Measurements from ENCODE around the gene CFAP74. TPM values are rescaled to one million over a fixed set of nuclear protein-coding genes. Genes with fewer than 3 reads are reported as not detected.
A peak's percentile ranks its signal among the peaks of the same experiment; 100 is the strongest.

Gene CFAP74
- total and polyA plus RNA-seq, 11 donors, result 0.03 to 0.33 (median 0.07) TPM; not detected in 8

DNA sequence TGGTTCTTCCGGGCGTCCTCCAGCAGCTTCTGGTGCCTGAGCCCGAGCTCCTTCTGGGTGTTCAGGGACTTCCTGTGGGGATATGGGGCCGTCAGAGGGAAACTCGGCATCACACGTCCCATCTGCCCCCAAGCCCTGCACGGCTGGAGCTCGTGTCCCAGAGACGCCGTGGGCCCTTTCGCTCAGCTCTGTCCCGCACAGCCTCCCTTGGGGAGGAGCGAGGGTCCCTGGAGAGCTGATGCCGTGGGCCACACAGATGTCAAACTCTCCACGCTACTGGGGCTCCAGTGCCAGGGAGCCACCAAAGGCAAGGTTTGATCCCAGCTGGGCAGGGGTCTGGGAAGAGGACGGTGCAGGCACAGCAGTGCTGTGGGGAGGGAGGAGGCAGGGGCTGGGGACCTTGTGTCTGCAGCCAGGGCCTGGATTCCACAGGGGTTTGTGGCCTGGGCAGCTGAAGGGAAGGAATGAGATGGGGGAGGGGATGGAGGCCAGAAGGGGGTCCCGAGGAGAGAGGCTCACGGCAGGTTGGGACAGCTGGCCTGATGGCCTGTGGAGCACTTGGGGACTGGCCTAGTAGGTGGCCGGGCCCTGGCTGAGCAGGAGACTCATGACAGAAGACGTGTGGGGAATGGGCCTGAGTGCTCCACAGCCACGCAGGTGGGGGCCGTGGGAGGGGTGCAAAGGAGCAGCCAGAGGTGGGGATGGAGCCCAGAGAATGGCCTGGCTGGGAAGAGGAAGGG lies 30.4 kb downstream of the CFAP74 start:
- Histone ChIP-seq H3K27ac (no peak overlapping the region), H3K9me3 (no peaks in the 10 kb centered on the region), H3K4me1 (no peaks in the 10 kb centered on the region), H3K4me3 (no peak overlapping the region), H3K36me3 (no peaks in the 10 kb centered on the region), H3K27me3 (peaks cover 0 to 29% (median 6%) of the 10 kb centered on the region in 9 donors)
- ATAC-seq (no peak), DNase-seq (peak in 1 of 5 donors; percentile 55)
- 64 to 66% (median 65%) methylated on average over 17 to 22 of the region's 22 CpGs for WGBS, 4 donors
- TF ChIP-seq, protein P1, sequence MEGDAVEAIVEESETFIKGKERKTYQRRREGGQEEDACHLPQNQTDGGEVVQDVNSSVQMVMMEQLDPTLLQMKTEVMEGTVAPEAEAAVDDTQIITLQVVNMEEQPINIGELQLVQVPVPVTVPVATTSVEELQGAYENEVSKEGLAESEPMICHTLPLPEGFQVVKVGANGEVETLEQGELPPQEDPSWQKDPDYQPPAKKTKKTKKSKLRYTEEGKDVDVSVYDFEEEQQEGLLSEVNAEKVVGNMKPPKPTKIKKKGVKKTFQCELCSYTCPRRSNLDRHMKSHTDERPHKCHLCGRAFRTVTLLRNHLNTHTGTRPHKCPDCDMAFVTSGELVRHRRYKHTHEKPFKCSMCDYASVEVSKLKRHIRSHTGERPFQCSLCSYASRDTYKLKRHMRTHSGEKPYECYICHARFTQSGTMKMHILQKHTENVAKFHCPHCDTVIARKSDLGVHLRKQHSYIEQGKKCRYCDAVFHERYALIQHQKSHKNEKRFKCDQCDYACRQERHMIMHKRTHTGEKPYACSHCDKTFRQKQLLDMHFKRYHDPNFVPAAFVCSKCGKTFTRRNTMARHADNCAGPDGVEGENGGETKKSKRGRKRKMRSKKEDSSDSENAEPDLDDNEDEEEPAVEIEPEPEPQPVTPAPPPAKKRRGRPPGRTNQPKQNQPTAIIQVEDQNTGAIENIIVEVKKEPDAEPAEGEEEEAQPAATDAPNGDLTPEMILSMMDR (IDR thresholded peaks at IDR 0.05), result no peak
- TF ChIP-seq POLR2A (IDR thresholded peaks at IDR 0.05), result no peak
- intact Hi-C loops (cut with DNase I), result no loop called here

GRCh38 chr1:1971688-1972087 lies 31.9 kb downstream of the CFAP74 start:
- ATAC-seq (no peak), DNase-seq (no peak)
- no peak for TF ChIP-seq POLR2A (IDR thresholded peaks at IDR 0.05)
- TF ChIP-seq, protein P1 (IDR thresholded peaks at IDR 0.05), result no peak
- Histone ChIP-seq H3K27ac (no peak overlapping the region), H3K9me3 (no peaks in the 10 kb centered on the region), H3K4me1 (no peaks in the 10 kb centered on the region), H3K27me3 (peaks cover 0 to 38% (median 6%) of the 10 kb centered on the region in 9 donors), H3K4me3 (no peak overlapping the region), H3K36me3 (no peaks in the 10 kb centered on the region)
- intact Hi-C loops (cut with DNase I), result no loop called here
- 90 to 95% (median 92%) methylated on average over 14 to 21 of the region's 21 CpGs for WGBS, 4 donors

DNA sequence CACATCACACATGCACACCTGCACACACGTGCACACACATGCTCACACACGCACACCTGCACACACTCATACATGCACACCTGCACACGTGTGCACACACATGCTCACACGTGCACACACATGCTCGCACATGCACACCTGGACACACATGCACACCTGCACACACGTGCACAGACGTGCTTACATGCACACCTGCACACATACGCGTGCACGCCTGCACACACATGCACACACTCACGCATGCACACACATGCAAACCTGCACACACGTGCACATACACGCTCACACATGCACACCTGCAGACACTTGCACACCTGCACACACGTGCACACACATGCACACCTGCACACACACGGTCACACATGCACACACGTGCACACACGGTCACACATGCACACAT lies 32.6 kb downstream of the CFAP74 start:
- intact Hi-C loops (cut with DNase I), result no loop called here
- H3K4me1 ChIP-seq, result no peaks in the 10 kb centered on the region
- 85 to 91% (median 88%) methylated on average over 17 of the region's 17 CpGs for WGBS, 4 donors
- ATAC-seq (no peak), DNase-seq (no peak)
- no peaks in the 10 kb centered on the region for H3K9me3 ChIP-seq
- TF ChIP-seq, protein P1 (IDR thresholded peaks at IDR 0.05), result no peak
- no peak for TF ChIP-seq POLR2A (IDR thresholded peaks at IDR 0.05)
- no peaks in the 10 kb centered on the region for H3K36me3 ChIP-seq
- peaks cover 0 to 44% (median 12%) of the 10 kb centered on the region in 9 donors for H3K27me3 ChIP-seq
- H3K27ac ChIP-seq, result no peak overlapping the region
- H3K4me3 ChIP-seq, result no peak overlapping the region

- H3K4me3 ChIP-seq, result no peak overlapping the region
- peaks cover 0 to 42% (median 17%) of the 10 kb centered on the region in 9 donors for H3K27me3 ChIP-seq
- TF ChIP-seq, protein P1 (IDR thresholded peaks at IDR 0.05), result no peak
- TF ChIP-seq POLR2A (IDR thresholded peaks at IDR 0.05), result no peak
- WGBS, 4 donors, result 75 to 80% (median 78%) methylated on average over 28 to 29 of the region's 29 CpGs
- H3K36me3 ChIP-seq, result no peaks in the 10 kb centered on the region
- no peaks in the 10 kb centered on the region for H3K9me3 ChIP-seq
- no peak for ATAC-seq
- H3K27ac ChIP-seq, result no peak overlapping the region
- H3K4me1 ChIP-seq, result no peaks in the 10 kb centered on the region
- intact Hi-C loops (cut with DNase I), result no loop called here
- DNase-seq, result no peak
Measured at GRCh38 chr1:1969953-1970716, 33.5 kb downstream of the CFAP74 start.

Measured in heart left ventricle (tissue), 16 donors.